ENCODE measurements around the gene CDH22.

GRCh38 chr20:46134716-46135115 is 173.6 kb downstream of the CDH22 start:
- TF ChIP-seq CTCF (conservative IDR thresholded peaks at IDR 0.05) = no peak
- no peak for TF ChIP-seq ZFX (IDR thresholded peaks at IDR 0.05)

All from C4-2B (cell line).